ENCODE data around the gene IP6K3.

GRCh38 chr6:33697845-33698244 lies 48.9 kb downstream of the IP6K3 start:
- TF ChIP-seq CTCF (conservative IDR thresholded peaks at IDR 0.05) (no peak), ZFX (IDR thresholded peaks at IDR 0.05) (no peak)

All from C4-2B (cell line).